Stomach (tissue), 4 donors: Measurements from ENCODE around the gene SLC25A26.

Source experiments
- CTCF ChIP-seq, 7 experiments: fragments of 450-650 bp in 4 of 7; fragments of 200-600 bp in 3 of 7; sonication (generic) in 3 of 7; IDR thresholded peaks; one replicate each; pipeline ENCODE4 v1.5.1; 2016 to 2019; ENCODE audit warnings: antibody characterized with exemption in 7 of 7, control low read depth in 2 of 7, mild to moderate bottlenecking in 1 of 7
- POLR2A ChIP-seq, 4 donors: fragments of 450-650 bp; IDR thresholded peaks; one replicate each; pipeline ENCODE4 v1.6.1; 2016; ENCODE audit warnings: antibody characterized with exemption in 4 of 4, control low read depth in 2 of 4, mild to moderate bottlenecking in 1 of 4, moderate library complexity in 1 of 4

- TF ChIP-seq CTCF (IDR thresholded peaks at IDR 0.05): no peak
- no peak for TF ChIP-seq POLR2A (IDR thresholded peaks at IDR 0.05)
Measured at GRCh38 chr3:66255865-66256264, 35.1 kb downstream of the SLC25A26 start.
